CD1c-positive myeloid dendritic cell (primary cell): Measurements from ENCODE around the gene DRC3.
"Not testable (repeated sequence)": the region's sequence is repeated elsewhere in the genome, so short reads cannot be mapped to it uniquely, and the experiment has no call there.

ENCODE experiments used
- DNase-seq: peaks from one replicate; pipeline ENCODE4 v3.0.0-alpha.2; 2016; ENCODE audit errors: extremely low spot score

The DRC3 gene

GRCh38 chr17:17940441-17940911 is 32.2 kb upstream of the DRC3 start:
- no peak for DNase-seq

DNA sequence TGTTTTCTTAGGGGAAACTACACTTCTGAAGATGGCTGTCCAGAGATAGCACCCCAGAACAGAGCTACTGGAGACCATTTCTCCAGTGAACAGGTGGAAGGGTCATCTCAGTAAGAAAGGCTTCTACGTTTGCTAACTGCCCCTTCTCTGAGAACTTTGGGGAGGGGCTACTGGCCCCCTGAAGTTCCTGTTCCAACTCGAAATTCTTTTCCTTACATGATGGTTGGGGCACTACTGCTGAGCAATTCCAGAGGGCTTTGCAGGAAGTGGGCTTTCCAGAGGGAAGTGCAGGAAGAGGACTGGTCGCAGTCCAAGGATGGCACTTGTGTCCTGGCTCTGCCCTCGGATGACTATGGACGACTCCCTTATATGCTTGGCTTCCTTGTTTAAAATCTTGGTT is 31.6 kb upstream of the DRC3 start:
- DNase-seq: no peak

- no peak for DNase-seq
These were observed 29.8 kb upstream of the DRC3 start for GRCh38 chr17:17942846-17943245.

DNA sequence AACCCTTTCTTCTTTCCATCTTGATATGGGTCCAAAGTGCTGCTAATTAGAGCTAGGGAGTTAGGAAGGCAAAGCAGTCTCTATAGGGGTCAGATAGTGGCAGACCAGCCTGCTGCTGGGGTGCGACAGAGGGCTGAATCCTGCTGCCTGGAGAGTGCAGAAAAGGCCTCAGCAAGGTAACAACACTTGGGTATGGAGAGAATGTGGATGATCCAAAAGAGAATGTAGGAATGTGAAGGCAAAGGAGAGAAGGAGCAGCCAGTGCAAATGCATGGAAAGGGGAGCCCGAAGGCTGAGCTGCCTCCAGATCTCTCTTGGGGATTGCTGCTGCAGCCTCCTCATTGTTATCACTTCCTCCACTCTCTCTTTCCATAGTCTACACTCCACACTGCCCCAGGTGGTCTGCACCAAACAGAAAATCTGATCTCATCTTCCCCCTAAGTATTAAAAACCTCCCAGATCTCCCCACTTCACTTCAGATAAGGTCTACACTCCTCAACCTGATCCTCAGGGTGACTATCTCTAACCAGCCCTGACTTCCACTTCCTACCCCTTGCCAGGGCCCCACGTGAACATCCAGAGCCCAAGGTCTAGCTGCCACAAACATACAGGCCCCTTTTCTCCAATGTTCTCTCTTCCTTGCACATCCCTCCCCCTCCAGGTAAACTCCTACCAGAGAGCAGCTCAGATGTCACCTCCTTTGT is 29.2 kb upstream of the DRC3 start:
- DNase-seq: no peak

- DNase-seq: no peak
These were observed 28.4 kb upstream of the DRC3 start for GRCh38 chr17:17944242-17944641.

DNA sequence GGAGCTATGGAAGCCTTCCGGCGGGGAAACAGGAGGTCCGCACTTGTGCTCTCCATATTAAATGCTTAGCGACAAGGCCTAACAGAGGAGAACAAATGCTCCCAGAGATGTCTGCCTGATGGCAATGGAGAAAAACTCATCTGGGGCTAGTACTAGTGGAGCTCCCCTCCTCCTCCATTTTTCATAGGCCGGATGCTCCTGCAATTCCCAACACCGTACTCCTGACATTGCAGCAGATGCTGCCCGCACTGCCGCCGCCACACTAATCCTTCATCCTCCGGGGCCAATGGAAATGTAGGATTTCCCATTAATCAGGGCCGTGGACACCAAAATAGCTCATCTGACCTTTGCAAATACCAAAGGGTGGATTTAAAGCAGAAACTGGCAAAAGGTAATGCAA is 27.9 kb upstream of the DRC3 start:
- DNase-seq: no peak

GRCh38 chr17:17946093-17946492 is 26.6 kb upstream of the DRC3 start:
- no peak for DNase-seq

DNA sequence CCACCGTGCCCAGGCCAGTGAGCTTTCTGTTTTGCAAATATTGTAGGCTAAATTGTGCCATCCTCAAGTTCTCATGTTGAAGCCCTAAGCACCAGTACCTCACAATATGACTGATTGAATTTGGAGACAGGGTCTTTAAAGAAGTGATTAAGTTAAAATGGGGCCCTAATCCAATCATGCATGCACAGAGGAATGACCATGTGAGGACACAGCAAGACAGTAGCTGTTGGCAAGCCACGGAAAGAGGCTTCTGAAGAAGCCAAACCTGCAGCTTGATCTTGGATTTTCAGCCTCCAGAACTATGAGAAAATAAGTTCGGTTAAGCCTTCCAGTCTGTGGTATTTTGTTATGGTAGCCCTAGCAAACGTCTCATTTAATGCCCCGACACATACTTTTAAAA is 25.4 kb upstream of the DRC3 start:
- no peak for DNase-seq

DNA sequence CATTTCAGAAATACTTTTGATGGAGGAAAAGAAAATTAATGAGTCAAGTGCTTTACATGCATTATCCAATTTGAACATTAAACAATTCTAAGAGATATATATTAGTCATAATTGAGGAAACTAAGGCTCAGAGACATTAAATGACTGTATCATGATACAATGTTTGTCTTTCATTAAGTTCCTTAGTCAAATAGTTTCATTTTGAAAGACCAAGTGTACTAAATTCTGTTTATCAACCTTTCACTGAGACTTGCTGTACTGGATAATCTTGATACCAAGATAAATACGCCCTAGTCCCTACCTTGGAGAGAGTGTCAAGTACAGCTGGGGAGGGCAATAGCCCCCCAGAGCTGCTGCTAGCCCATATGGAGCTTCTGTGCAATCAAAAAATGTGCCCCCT is 24.7 kb upstream of the DRC3 start:
- DNase-seq: no peak

DNA sequence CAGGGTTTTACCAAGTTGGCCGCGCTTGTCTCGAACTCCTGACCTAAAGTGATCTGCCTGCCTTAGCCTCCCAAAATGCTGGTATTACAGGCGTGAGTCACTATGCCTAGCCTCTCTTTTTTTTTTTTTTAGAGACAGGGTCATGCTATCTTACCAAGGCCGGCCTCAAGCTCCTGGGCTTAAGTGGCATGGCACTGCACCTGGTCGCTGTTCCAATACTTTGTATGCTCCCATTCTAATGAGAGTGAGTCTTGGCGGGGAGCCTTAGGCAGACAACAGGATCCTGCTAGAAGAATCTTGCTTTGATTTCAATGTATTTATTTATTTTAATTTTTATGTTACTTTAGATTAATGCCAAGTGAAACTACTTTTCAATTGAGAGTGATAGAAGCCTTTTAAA is 22.3 kb upstream of the DRC3 start:
- DNase-seq: no peak

- DNase-seq: no peak
These were observed 21.9 kb upstream of the DRC3 start for GRCh38 chr17:17950806-17951205.

DNA sequence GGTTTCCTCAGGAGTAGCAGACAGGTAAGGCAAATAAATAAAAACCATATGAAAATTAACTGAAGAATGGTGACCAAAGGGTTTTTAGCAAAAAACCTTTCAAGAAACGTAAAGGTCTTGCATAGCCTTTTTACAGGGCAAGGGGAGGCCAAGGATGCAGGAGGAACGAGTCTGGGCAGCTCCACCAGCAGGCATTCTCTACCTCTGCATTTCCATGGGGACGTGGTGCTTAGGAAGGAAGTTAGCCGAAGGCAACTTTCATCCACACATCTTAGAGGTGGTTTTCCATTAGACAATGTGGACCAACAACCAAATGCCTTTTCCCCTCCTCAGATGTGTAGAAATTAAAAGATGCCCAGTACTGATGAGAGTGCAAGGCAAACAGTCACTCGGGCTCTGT is 21.1 kb upstream of the DRC3 start:
- DNase-seq: no peak

DNA sequence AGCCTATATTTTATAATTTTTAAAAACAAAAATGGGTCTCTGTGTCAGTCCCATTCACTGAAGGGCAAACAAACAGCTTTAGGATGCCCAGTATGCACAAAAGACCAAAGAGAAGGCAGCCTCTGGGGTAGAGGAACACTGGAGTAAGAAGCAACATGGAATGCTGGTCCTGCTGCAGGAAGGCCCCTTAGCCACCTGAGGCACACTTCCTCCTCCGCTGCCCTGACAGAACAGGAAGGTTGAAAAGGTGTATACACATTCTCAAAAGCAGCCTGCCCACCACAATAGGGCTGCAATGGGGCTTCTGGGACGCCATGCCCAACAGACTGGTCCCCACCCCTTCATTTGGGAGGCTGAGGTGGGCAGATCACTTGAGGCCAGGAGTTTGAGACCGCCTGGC is 20.0 kb upstream of the DRC3 start:
- no peak for DNase-seq

DNA sequence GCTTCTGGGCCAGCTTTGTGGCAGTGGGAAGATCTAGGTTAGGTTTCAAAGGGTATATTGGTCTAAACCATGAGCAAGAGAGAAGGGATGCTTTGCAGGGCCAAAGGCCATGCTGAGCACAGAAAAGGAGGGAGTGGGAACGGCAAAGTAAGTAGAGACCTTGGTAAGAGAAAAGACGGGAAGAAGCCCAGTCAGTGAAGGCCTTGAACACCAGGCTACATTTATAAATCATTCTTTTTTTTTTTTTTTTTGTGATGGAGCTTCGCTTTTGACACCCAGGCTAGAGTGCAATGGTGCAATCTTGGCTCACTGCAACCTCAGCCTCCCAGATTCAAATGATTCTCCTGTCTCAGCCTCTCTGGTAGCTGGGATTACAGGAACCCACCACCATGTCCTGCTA is 18.6 kb upstream of the DRC3 start:
- no peak for DNase-seq

DNA sequence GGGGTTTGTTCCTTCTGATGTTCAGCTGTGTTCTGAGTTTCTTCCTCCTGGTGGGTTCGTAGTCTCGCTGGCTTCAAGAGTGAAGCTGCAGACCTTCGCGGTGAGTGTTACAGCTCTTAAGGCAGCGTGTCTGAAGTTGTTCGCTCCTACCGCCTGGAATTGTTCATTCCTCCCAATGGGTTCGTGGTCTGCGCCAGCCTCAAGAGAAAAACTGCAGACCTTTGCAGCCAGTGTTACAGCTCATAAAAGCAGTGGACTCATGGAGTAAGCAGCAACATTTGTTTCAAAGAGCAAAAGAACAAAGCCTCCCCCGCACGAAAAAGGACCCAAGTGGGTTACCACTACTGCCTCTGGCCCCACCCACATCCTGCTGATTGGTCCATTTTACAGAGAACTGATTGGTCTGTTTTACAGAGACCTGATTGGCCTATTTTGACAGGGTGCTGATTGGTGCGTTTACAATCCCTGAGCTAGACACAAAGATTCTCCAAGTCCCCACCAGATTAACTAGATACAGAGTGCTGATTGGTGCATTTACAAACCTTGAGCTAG is 16.8 kb upstream of the DRC3 start:
- DNase-seq: not testable (repeated sequence)

DNA sequence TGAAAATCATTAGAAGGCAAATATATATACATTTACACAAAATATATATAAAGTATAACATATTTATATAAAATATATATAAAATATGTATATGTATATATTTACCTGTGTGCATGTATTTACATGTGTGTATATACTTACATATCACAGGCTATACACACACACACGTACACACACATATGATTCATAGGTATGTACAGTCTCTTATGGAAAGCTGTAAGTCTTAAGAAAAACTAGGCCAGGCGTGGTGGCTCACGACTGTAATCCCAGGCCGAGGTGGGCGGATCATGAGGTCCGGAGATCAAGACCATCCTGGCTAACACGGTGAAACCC is 15.1 kb upstream of the DRC3 start:
- DNase-seq: no peak

DNA sequence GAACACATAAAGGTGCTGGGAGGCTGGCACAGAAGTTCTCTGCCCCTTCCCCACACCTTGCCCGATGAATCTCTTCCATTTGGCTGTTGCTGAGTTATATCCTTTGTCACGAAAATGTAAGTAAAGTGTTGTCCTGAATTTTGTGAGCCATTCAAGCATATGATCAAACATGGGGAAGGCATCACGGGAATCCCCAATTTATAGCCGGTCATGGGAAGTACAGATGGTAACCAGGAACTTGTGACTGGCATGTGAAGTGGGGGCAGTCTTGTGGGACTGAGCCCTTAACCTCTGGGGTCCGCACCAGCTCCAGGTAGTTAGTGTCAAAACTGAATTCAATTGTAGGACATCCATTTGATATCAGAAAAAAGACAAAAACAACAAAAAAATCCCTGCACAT is 13.7 kb upstream of the DRC3 start:
- DNase-seq: no peak

DNA sequence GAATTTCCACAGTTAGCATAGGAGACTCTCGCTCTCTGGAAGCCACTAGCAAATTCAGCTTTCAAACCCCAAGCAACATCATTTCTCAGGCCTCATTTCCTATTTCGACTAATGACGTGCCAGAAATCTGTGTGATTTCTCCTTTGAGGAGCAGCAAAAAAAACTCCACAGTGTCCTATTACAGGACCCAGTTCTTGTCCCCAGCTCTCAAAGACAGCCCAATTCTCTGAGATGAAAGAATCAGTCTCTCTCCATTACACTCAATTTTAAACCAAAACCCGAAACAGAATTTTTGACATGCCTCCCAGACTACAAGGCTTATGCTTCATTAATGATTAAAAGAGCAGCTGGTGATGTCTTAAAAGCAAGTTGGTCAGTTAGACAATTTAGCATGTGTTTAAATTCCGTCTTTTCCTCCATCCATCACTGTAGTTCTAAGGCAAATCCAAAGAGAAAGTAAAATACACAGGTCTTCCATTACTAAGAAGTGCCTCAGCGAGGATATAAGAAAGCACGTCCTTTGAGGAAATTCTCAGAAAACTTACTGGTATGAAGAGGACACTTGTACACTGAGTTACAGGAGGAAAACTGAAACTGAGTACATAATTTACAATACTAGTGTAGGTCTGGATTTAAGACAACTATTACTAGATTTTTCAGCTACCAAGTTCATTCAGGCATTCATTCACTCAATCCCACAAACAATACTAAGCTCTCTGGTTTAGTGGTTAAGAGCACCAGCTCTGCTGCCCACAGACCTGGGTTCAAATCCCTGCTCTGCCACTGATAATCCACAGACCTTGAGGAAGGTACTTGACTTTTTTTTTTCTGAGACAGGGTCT is 12.9 kb upstream of the DRC3 start:
- no peak for DNase-seq

- DNase-seq: no peak
These were observed 12.1 kb upstream of the DRC3 start for GRCh38 chr17:17960500-17961030.

- no peak for DNase-seq
These were observed 9.6 kb upstream of the DRC3 start for GRCh38 chr17:17963066-17963465.

DNA sequence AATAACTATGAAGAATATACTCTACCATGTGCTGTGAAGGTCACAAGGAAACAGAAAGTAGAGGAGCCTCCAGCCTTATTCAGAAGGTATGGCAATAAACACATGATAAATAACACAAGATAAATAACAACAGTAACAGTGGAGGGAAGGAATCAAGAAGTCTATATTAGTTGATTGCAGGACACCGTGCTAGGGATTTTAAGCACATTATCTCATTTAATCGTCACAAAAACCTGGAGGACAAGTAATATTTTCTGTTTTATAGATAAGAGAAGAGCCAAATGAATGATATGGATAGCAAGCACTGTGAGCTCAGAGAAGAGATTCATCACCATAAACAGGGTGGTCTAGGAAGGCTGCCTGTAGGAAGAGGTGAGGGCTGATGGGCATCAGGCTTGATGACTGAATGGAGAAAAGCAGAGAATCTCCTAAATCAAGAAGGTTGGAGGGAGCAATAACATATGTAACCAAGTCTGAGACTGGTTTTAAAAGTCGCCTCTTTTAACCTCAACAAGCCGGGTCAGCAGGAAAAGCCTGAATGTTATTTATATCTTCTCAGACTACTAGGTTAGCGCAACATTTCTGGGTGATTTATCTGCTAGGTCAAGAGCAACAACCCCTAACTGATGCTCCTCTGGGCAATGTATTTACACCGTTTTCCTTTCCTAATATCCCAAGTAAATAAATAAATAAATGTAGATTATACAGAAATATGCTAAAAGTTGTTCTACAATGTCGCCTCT is 8.8 kb upstream of the DRC3 start:
- DNase-seq: no peak

- DNase-seq: no peak
These were observed 8.0 kb upstream of the DRC3 start for GRCh38 chr17:17964710-17965109.
